GM10847 (cell line): ENCODE data around the gene FBXW11.

ENCODE experiments used
- POLR2A ChIP-seq: IDR thresholded peaks from 2 replicates; pipeline ENCODE4 v1.6.1; 2011; ENCODE audit not compliant: insufficient read length; ENCODE audit errors: extremely low read depth

FBXW11 gene

DNA sequence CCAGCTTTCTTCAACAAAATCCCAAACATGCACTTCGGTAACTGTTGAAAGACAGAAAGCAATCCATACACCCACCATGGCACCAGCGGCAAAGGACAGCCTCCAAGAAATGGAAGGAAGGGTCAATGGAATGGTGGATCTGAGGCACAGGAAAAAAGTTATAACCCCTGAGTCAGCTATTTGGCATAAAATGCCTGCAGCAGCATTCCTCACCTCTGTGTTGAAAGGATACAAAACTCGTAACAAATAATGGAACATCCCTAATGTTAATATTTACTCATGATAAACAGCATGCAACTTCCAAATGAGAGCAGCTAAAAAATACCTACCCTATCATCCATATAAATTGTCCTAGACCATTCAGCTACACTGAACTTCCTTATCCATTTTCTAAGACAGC lies 9.4 kb downstream of the FBXW11 start:
- TF ChIP-seq POLR2A: no peak

DNA sequence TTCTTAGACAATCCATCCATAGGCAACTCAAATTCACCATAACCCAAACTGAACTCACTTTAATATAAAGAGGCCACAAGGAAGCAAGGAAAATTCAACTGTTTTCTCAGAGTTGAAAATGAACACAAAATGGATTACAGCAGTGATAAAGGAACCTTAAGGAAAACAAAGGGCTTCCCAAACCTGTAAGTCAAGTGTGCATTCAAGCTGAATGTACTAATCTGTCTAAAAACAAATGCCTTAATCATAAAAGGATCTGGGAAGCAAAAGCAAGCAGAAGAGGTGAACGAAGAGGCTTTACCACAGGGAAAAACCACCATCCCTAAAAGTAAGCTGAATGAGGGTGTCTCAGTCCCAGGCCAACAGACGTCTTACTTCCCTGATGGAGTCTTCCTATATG lies 13.6 kb downstream of the FBXW11 start:
- TF ChIP-seq POLR2A: no peak

DNA sequence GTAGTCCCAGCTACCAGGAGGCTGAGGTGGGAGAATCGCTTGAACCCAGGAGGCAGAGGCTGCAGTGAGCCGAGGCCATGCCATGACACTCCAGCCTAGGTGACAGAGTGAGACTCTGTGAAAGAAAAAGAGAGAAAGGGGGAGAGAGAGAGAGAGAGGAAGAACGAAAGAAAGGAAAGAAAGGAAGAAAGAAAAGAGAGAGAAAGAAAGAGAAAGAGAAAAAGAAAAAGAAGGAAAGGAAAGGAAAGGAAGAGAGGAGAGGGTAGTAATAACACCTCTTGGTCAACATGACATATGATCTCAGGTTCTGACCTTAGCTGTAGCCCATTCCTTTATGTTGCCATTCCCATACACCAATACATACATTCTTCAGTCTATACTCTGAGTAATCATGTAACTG lies 14.1 kb downstream of the FBXW11 start:
- no peak for TF ChIP-seq POLR2A

DNA sequence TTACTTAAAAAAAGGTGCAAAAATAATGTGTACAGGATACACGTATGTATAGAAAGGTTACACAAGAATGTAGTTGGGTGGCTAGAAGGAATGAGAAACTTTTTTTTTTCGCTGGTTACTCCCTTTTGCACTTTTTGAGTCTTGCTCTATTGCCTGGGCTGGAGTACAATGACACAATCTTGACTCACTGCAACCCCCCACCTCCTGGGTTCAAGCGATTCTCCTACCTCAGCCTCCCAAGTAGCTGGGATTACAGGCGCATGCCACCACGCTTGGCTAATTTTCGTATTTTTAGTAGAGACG lies 15.8 kb downstream of the FBXW11 start:
- no peak for TF ChIP-seq POLR2A

DNA sequence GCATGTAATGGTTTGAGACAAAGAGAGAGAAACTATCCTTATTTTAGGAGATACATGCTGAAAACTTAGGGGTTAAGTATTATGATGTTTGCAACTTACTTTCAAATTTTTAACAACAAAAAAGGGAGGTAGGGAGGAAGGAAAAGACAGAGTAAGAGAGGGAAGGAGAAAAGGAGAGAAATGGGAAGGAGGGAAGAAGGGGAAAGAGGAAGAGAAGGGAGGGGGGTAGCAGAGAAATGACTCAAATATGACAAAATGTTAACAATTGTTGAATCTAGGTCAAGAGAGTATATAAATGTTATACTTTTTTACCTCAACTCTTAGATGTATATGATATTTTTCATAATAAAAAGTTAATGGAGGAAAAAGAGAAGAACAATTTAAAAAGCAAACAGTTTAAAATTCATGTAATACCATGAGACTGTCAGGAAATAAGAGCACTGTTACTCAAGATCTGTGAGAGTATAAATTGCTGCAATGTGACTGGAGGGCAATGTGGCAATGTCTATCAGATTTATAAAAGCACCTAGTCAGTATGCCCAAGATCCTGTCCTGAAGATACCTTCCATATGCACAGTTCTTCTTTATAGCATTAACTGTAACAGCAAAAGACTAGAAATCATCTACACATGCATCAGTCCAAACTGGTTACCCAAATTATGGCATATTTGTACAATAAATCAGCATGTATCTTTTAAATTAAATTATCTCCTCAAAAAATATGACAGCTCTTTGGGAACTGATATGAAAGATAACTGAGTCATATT lies 16.3 kb downstream of the FBXW11 start:
- TF ChIP-seq POLR2A: no peak

DNA sequence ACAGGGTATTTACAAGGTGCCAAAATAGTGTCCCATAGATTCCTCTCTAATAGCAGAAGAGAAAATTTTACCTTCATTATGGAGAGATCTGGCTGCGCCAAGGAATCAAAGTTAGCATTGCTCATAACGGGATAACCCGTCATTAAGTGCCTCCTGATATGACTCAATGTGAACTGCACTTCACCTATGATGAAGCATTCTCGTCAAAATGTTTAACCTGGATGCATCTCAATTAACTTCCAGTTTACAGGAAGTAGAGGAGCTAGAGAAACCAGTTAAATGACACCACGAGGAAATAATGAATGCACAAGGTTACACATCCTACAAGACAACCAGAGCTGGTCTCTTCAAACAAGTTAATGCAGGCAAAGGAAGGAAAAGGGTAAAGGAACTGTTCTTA lies 17.2 kb downstream of the FBXW11 start:
- no peak for TF ChIP-seq POLR2A

DNA sequence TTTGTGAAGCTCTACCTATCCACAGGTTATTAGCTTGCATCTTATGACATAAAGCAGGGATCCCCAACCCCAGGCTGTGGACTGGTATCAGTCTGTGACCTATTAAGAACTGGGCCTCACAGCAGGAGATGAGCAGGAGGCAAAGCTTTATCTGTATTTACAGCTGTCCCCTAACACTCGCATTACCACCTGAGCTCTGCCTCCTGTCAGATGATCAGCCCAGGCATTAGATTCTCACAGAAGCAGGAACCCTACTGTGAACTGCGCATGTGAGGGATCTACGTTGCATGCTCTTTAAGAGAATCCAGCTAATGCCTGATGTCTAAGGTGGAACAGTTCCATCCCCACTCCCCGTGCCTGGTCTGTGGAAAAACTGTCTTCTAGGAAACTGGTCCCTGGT lies 19.7 kb downstream of the FBXW11 start:
- no peak for TF ChIP-seq POLR2A

DNA sequence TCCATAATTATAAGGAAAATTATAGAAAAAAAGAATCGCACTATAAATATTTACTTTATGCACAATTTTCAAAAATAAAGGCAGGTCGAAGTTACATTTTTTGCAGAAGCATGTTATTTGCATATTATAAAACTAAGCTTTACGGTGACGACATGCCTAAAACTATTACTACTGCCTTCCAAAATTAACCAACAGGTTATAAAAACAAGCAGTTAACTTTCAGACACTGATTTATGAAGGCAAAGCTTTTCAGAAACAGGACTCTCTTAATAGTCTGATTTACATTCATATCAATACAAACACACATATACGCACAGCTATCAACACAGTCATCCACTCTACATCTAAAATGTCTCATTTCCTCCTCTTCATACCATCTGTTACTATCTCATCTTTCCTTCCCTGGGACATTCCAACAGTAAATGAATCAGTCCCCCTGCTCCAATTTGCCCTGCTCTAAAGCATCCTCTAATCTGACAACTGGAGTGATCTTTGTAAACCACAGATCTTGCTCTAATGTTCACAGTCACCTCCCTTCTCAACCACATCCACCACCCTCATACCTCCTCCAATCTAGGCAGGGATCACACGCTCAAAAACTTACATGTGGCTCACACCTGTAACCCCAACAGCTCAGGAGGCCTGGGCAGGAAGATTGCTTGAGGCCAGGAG lies 21.6 kb downstream of the FBXW11 start:
- no peak for TF ChIP-seq POLR2A

DNA sequence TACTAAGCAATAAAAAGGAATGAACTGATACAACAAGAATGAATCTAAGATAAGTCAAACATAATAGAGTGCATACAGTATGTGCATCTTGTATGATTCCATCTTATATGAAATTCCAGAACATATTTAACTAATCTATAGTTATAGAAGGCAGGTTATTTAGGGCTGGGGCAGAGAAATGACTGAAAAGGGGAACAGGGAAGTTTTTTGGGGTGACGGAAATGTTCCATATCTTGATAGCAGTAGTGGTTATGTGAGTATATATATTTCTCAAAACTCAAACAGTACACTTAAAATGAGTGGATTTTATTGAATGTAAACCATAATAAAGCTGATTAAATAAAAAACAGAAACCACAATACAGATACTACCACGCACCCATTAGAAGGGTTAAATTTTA lies 24.6 kb downstream of the FBXW11 start:
- no peak for TF ChIP-seq POLR2A

DNA sequence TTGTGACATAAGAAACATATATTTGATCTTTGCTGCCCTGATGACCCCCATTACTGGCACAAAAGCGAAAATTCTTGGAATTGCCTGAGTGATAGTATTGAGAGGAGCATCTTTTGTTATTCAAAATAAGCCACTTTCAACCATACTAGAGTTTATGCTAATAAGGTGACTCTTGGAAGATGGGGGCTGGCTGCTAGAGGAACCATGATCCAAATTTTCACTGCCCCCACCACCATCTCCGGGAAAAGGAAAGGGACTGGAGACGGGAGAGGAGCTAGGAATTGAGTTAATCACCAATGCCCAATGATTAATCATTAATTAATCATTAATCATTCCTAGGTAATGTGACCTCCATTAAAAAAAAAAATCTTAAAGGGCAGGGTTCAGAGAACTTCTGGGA lies 25.6 kb downstream of the FBXW11 start:
- no peak for TF ChIP-seq POLR2A

DNA sequence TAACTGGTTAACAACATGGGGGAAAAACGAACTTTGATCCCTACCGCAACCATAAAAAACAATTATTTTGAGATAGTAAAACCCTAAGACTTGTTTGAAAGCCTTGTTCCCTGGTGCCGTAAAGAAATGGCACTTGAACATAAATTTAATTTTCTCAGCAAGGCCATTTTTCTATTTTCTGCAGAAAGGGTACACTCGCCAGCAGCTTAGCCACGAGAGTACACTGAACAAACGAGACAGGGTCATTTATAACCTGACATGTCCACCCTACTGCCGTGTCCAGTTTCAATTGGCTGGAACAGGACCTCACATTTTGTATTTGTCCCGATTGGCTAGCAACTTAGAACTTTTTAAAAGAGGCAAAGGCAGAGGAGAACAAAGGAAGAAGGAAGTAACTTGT lies 26.8 kb downstream of the FBXW11 start:
- no peak for TF ChIP-seq POLR2A

DNA sequence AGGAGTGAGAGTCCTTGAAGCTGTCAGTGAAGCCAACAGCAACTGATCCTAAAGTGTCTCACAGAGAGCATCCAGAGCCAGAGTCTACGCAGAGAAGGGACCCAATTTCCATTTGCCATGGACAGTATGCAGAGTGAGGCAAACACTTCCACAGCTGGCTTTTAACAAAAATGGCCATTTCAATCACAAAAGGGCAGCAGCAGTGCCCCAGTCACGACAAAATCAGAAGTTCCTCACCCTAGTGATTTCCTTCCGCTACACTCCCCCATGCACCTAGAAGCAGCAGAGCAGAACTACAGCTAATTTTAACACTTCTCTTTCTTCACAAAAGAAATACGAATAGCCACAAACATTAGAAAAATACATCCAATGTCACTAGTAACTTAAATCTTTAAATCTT lies 27.9 kb downstream of the FBXW11 start:
- TF ChIP-seq POLR2A: no peak

DNA sequence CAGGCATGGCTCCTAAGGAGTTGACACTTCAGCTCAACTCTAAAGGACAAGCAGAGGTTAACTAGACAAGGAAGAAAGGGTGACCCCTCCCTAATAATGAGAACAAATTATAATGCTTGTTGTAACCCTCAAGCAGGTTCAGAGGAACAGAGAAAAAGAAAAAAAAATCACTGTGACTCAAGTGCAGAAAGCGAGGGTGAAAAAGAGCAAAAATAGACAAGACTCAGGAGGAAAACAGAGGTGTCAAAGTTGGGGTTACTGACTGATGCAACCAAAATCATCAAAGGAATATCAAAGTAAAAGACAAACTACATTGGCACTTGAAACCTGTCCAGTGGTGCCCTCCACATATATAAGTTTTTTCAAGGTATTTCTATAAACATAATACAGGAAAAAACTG lies 28.4 kb downstream of the FBXW11 start:
- no peak for TF ChIP-seq POLR2A

DNA sequence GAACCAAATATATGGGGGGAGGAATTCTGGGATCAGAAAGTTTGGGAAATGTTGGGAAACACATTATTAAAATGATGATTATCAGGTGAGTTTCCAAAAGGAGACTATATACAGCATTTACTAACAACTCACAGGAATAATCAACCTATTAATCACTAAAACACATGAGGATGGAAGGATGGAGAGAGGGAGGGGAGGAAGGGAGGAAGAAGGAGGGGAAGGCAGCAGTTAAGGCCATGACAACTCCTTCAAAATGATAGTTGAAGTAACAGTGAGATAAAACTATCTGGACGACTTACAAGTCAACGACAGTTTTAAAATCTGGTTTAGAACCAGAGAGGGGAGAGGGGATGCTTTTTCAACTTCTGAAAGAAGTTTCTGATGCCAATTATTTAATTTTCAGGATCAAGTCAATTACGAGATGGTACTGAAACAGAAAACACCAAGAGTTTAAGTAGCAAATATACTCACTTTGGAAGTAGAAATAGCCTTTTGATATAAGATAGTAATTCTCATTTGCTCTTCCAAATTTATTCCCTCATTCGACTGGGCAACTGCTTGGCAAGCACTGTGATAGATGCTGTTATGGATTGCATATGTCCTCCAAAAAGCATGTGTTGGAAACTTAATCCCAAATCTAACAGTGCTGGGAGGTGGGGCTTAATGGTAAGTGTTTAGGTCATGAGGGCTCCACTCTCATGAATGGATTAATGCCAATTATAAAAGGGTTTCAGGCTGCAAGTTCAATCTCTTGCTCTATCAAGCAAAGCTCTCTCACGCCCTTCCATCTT lies 30.4 kb downstream of the FBXW11 start:
- no peak for TF ChIP-seq POLR2A

DNA sequence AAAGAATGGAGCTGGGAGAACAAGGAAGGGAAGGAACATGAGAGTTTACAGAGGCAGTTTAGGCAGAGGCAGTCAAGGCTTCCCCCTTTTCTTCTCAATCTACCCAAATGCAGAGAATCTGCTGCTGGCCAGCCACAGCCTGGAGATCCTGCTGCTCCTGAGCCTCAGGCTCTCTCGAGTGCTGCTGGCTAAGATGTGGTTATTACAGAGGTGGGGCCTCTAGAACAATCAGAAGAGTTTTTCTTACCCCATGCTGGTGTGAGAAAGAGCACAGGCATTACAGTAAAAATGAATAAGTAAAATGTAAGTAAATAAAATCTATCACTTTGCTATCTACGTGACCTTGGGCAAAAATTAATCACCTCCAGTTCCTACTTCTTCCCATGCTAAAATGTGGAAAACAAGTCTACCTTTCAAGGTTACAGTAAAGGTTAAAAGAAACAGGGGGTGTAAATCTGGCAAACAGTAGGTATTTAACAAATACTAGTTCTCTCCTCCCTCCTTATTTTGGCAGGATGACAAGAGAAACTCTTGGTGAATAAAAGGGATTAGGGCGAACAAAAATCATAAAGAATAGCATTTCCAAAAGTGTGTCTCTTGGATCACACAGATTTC lies 31.1 kb downstream of the FBXW11 start:
- TF ChIP-seq POLR2A: no peak

DNA sequence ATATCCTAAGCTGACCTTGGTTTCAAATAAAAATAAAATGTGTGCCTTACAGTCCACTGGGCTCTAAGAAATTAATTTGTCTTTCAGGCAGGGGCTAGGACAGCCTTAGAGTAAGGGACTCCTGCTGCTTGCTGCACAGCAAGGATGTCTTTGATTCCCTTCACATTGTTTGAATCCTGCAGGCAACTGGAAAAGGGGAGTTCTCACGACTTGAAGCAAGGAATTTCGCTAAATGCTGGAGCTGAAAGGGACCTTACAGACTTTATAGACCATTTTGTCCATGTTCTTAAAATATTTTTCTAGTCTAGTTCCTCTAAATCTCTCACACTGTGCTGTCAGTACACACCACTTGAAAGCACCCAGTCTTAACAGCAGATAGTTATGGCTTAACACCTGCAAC lies 35.6 kb downstream of the FBXW11 start:
- no peak for TF ChIP-seq POLR2A
